ENCODE data around the gene PDZRN3.

PDZRN3 gene

DNA sequence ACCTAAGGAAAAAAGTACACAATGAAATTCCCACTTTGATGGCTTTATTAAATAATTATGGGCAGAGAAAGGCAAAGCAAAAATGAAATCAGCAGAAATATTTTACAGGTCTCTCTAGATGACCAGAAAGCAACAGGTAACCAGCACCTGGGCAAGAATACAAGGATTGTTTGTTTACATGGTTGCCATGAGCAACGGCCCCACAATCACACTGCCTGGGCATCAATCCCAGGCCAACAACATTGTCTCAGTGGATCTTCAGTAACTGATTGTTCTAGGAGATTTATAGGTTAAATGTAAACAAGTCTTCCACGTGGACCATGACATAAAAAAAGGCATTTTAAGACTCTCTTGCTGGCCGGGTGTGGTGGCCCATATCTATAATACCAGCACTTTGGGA, 82.6 kb downstream of the PDZRN3 start:
- Histone ChIP-seq H3K27me3 (ENCODE audit: control insufficient read depth, insufficient read depth, low read length) (no peaks in the 10 kb centered on the region), H3K4me1 (ENCODE audit: control insufficient read depth, insufficient read depth, low read length) (peaks cover 33% of the 10 kb centered on the region), H3K27ac (ENCODE audit: low read depth, low read length) (peak overlapping the region; percentile 10), H3K36me3 (ENCODE audit: control insufficient read depth, insufficient read depth, low read length) (no peaks in the 10 kb centered on the region), H3K9ac (ENCODE audit: low read length) (no peak overlapping the region), H3K4me3 (ENCODE audit: low read length) (no peak overlapping the region)

DNA sequence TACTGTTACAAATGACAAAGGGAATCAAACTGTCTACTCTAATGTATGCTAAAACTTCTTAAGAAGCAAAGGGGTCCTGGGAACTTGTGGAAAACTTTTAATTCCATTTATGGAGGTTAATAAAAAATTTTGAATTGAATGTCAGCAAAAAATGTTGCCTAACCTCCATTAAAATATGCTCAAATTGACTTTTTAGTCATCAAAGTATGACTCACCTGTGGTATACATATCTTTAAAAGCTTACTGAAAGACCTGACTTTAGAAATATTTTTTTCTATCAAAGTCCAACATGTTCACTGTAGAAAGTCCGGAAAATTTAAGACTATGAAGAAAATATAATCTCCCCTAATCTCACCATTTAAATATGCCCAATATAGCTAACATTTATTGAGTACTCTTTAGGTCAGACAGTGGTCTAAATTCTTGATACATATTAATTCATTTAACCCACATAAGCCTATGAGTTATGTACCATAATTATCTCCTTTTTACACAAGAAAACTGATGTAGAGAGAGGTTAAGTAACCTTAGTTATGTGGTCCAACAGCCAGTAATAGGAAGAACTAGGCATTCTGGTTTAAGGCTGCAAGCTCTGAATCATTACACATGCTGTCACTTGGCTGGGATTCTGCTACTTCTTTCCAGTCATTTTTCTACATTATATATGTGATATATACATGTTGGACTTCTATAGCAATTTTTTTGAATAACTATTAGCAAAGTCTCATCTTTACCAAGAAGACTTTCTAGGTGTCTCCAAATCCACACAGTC, 83.6 kb downstream of the PDZRN3 start:
- no peak overlapping the region for H3K4me3 ChIP-seq (ENCODE audit: low read length)
- no peak overlapping the region for H3K27ac ChIP-seq (ENCODE audit: low read depth, low read length)
- H3K36me3 ChIP-seq (ENCODE audit: control insufficient read depth, insufficient read depth, low read length), result no peaks in the 10 kb centered on the region
- peaks cover 38% of the 10 kb centered on the region for H3K4me1 ChIP-seq (ENCODE audit: control insufficient read depth, insufficient read depth, low read length)
- no peaks in the 10 kb centered on the region for H3K27me3 ChIP-seq (ENCODE audit: control insufficient read depth, insufficient read depth, low read length)
- H3K9ac ChIP-seq (ENCODE audit: low read length), result no peak overlapping the region

DNA sequence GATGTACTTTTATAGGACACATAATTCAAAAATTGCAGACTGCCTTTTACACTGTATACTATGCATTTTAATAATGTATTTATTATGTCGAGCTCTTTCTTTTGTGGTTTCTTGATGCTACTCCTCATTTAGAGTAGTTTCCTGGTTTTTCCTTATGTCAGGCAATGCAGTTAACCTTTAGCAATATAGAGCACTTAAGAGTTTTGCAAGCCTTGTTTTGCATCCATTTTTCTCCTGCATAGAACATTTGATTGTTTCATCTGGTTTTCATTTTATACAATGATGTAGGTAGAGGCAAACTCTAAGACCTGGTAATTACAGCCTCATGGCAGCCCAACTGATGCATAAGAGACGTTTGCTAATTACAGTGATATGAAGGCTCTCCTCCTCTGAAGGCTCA, 86.3 kb downstream of the PDZRN3 start:
- Histone ChIP-seq H3K9ac (ENCODE audit: low read length) (no peak overlapping the region), H3K4me3 (ENCODE audit: low read length) (no peak overlapping the region), H3K27me3 (ENCODE audit: control insufficient read depth, insufficient read depth, low read length) (no peaks in the 10 kb centered on the region), H3K4me1 (ENCODE audit: control insufficient read depth, insufficient read depth, low read length) (peaks cover 41% of the 10 kb centered on the region), H3K36me3 (ENCODE audit: control insufficient read depth, insufficient read depth, low read length) (no peaks in the 10 kb centered on the region), H3K27ac (ENCODE audit: low read depth, low read length) (peak overlapping the region; percentile 80)

DNA sequence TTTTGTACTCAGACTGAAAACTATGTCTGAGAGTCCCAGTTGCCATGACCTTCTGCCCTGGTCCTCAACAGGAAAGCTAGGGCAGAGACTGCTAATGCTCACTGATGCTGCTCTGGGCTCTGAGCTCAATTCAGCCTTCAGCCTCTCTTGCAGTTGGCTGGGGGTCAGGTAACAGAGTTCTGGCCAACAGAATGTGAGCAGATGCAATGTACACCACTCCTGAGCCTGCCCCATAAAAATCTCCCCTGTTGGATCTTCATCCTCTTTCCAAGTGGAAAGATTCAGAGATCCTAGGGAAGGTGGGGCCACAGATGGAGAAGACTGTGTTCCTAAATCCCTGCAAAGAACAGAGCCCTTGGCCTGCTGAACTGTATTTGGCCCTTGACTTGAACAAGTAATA, 87.8 kb downstream of the PDZRN3 start:
- Histone ChIP-seq H3K9ac (ENCODE audit: low read length) (no peak overlapping the region), H3K27ac (ENCODE audit: low read depth, low read length) (peak overlapping the region; percentile 80), H3K4me1 (ENCODE audit: control insufficient read depth, insufficient read depth, low read length) (peaks cover 35% of the 10 kb centered on the region), H3K36me3 (ENCODE audit: control insufficient read depth, insufficient read depth, low read length) (no peaks in the 10 kb centered on the region), H3K4me3 (ENCODE audit: low read length) (no peak overlapping the region), H3K27me3 (ENCODE audit: control insufficient read depth, insufficient read depth, low read length) (no peaks in the 10 kb centered on the region)

DNA sequence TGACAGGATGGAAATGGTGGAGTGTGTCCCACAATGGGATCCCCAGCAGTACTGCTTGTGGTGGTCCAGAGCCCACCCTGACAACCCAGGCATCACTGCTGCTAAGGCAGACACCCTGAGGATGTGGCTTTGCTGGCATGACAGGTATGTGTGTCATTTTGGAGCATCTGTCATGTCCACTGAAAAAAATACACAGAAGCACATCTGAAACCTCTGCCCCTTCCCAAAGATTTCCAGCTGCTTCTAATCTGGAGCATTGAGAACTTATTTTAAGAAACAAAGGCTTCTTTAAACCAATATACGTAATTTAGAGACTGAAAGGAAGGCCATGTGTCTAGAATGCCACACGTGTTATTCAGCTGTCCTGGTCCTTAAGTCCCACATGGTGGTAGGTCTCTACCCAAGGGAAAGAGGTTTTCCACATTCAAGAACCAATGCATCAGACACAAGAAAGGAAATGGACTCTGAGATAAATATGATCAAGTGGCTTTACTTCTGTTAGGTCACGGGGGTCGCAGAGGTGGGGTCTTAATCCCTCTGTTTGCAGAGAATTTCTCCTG, 88.3 kb downstream of the PDZRN3 start:
- H3K27me3 ChIP-seq (ENCODE audit: control insufficient read depth, insufficient read depth, low read length), result no peaks in the 10 kb centered on the region
- peaks cover 35% of the 10 kb centered on the region for H3K4me1 ChIP-seq (ENCODE audit: control insufficient read depth, insufficient read depth, low read length)
- peak overlapping the region; percentile 80 for H3K27ac ChIP-seq (ENCODE audit: low read depth, low read length)

DNA sequence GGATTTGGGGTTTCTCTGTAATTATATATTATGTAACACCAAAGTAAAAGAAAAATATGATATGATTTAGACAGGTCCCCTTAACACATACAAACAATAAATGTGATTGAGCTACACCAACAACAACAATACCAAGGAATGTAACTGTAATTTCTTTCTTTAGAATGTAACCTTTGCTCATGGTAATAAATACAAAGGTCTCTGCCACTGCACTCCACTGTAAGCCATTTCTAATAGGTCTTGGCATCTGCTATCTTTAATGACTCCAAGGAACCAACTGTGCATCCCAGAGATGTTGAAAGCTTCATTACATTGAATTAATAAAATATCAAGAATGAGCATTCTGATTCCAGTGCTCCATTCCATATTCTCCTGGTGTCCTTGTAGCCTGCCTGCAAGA, 88.8 kb downstream of the PDZRN3 start:
- Histone ChIP-seq H3K36me3 (ENCODE audit: control insufficient read depth, insufficient read depth, low read length) (no peaks in the 10 kb centered on the region), H3K27ac (ENCODE audit: low read depth, low read length) (peak overlapping the region; percentile 80), H3K9ac (ENCODE audit: low read length) (no peak overlapping the region), H3K4me3 (ENCODE audit: low read length) (no peak overlapping the region), H3K27me3 (ENCODE audit: control insufficient read depth, insufficient read depth, low read length) (no peaks in the 10 kb centered on the region), H3K4me1 (ENCODE audit: control insufficient read depth, insufficient read depth, low read length) (peaks cover 35% of the 10 kb centered on the region)

More for the DNA sequence above, 88.3 kb downstream of the PDZRN3 start:
- Histone ChIP-seq H3K36me3 (ENCODE audit: control insufficient read depth, insufficient read depth, low read length) (no peaks in the 10 kb centered on the region), H3K4me3 (ENCODE audit: low read length) (no peak overlapping the region), H3K9ac (ENCODE audit: low read length) (no peak overlapping the region)

DNA sequence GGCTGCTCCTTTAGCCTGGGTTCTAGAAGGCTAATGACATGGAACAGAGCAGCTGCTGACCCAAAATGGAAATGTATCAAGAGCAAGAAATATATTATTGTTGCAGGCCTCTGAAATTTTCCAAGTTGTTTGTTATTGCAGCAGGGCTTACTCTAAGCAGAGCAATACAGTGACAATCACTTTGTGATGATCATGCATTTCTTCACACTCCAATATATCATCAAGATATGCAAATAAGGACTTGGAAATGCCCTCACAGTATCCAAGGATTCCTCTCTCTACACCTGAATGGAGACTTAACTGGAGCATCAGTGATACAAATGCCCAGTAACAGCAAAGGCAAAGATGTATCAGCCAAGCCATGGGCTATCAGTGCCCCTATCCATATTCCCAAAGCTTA, 89.6 kb downstream of the PDZRN3 start:
- Histone ChIP-seq H3K36me3 (ENCODE audit: control insufficient read depth, insufficient read depth, low read length) (no peaks in the 10 kb centered on the region), H3K9ac (ENCODE audit: low read length) (no peak overlapping the region), H3K27me3 (ENCODE audit: control insufficient read depth, insufficient read depth, low read length) (no peaks in the 10 kb centered on the region), H3K4me1 (ENCODE audit: control insufficient read depth, insufficient read depth, low read length) (peaks cover 32% of the 10 kb centered on the region), H3K4me3 (ENCODE audit: low read length) (no peak overlapping the region), H3K27ac (ENCODE audit: low read depth, low read length) (no peak overlapping the region)

DNA sequence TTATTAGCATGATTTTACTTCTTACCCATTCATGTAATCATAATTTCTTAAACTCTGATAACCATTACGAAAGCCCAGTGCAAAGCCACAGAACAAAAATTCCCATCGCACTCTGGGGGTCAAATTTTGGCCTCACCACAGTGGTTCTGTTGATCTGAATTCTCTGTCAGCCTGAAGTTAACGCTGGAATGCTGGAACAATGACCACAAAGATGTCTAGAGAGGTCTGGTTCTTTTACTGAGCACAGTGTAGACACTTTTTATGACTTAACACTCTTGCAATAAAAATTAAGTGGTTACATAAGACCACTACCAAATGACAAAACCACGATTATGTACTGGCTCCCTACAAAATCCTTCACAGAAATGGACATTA, 94.7 kb downstream of the PDZRN3 start:
- no peak overlapping the region for H3K9ac ChIP-seq (ENCODE audit: low read length)
- no peak overlapping the region for H3K4me3 ChIP-seq (ENCODE audit: low read length)
- peak overlapping the region; percentile 78 for H3K27ac ChIP-seq (ENCODE audit: low read depth, low read length)
- peaks cover 16% of the 10 kb centered on the region for H3K4me1 ChIP-seq (ENCODE audit: control insufficient read depth, insufficient read depth, low read length)
- H3K27me3 ChIP-seq (ENCODE audit: control insufficient read depth, insufficient read depth, low read length), result no peaks in the 10 kb centered on the region
- H3K36me3 ChIP-seq (ENCODE audit: control insufficient read depth, insufficient read depth, low read length), result no peaks in the 10 kb centered on the region

DNA sequence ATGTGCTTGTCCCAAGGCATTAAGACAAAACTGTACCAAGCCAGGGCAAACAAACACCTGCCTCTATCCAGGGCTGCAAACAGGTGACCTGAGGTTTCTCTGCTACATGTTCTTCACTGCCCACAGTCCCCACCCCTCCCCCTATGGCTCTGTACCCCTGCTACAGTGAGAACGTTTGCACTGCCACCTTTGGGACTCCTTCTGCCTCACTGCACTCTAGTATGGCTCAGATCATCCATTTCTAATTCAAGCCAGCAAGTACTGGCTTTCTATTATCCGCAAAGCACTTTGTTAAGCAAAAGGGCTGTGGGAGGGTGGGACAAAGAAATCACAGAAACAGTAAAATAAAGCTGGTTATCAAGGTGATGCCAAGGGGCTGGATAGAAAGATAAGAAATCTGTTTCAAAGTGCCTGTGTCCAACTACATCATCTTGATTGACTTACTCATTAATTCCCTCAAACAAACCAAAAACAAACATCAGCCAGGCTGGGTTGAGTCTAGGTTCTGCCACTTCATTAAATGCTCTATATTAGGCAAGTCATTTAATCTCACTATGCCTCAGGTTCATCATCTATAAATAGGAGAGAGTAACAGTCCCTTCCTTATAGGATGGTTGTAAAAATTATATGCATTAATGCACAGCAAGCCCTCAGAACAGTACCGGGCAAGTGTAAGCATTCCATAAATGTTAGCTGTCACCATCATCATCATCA, 95.3 kb downstream of the PDZRN3 start:
- H3K36me3 ChIP-seq (ENCODE audit: control insufficient read depth, insufficient read depth, low read length), result no peaks in the 10 kb centered on the region
- H3K4me3 ChIP-seq (ENCODE audit: low read length), result no peak overlapping the region
- H3K27ac ChIP-seq (ENCODE audit: low read depth, low read length), result peak overlapping the region; percentile 78
- no peaks in the 10 kb centered on the region for H3K27me3 ChIP-seq (ENCODE audit: control insufficient read depth, insufficient read depth, low read length)
- H3K4me1 ChIP-seq (ENCODE audit: control insufficient read depth, insufficient read depth, low read length), result peaks cover 16% of the 10 kb centered on the region
- H3K9ac ChIP-seq (ENCODE audit: low read length), result no peak overlapping the region

DNA sequence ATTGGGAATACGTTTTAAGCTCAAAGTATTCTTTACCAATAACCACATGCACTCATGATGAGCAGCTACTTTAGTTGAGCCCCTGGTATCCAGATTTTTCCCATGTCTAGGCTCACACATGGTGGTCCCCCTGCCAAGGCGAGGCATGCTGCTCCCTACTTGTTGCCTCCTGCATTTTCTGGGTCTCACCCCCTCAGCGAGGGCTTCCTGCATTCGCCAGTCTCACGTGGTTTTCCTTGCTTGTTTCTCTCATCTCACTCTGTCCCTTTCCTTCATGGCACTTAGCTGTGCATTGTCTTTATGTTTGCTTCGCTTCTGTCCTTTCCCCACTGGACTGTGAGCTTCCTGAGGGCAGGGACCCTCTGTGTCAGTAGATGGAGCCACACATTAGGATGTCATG, 99.2 kb downstream of the PDZRN3 start:
- Histone ChIP-seq H3K36me3 (ENCODE audit: control insufficient read depth, insufficient read depth, low read length) (no peaks in the 10 kb centered on the region), H3K4me3 (ENCODE audit: low read length) (no peak overlapping the region), H3K4me1 (ENCODE audit: control insufficient read depth, insufficient read depth, low read length) (peaks cover 29% of the 10 kb centered on the region), H3K27me3 (ENCODE audit: control insufficient read depth, insufficient read depth, low read length) (no peaks in the 10 kb centered on the region), H3K9ac (ENCODE audit: low read length) (no peak overlapping the region), H3K27ac (ENCODE audit: low read depth, low read length) (peak overlapping the region; percentile 51)

DNA sequence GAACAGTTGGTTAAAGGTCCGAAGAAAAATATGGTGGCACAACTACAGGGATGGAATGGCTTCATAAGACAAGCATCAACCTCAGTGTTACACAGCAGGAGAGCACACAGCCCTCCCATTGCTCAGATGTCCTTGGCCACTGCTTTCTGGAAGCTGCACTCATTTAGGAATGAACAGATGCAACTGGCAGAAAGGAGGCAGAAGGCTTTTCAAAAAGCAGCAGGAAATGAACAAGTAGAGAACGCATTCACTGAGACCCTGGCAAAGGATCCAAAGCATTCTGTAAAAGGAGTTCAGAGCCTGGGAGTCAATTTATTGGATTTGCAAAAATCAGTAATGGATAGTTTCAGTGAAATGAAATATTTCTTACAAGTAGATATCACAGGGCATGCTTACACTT, 101.1 kb downstream of the PDZRN3 start:
- H3K4me3 ChIP-seq (ENCODE audit: low read length), result no peak overlapping the region
- H3K27ac ChIP-seq (ENCODE audit: low read depth, low read length), result peak overlapping the region; percentile 18
- H3K27me3 ChIP-seq (ENCODE audit: control insufficient read depth, insufficient read depth, low read length), result no peaks in the 10 kb centered on the region
- H3K4me1 ChIP-seq (ENCODE audit: control insufficient read depth, insufficient read depth, low read length), result peaks cover 38% of the 10 kb centered on the region
- H3K9ac ChIP-seq (ENCODE audit: low read length), result no peak overlapping the region
- no peaks in the 10 kb centered on the region for H3K36me3 ChIP-seq (ENCODE audit: control insufficient read depth, insufficient read depth, low read length)

DNA sequence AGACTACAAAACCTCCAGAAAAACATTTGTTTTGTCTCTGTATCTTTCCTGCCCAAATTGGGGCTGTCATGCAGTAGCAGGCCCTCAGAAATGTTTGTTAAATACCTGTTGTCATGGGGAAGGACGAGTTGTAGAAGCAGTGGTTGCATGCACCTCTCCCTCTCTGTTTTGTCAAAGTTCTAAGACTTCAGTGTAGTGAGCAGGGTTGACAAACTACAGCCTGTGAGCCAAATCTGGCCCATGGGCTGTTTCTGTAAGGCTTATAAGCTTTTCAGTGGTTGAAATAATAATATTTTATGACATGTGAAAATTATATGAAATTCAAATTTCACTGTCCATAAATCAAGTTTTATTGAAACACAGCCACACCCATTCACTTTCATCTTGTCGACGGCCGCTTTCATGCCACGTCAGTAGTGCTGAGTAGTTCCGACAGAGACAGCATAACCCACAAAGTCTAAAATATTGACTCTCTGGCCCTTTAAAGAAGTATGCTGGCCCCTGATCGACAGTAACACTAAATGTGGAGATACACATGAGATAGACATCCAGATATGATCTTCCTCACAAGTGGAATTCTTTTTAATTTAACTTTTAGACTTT, 102.9 kb downstream of the PDZRN3 start:
- Histone ChIP-seq H3K9ac (ENCODE audit: low read length) (no peak overlapping the region), H3K36me3 (ENCODE audit: control insufficient read depth, insufficient read depth, low read length) (no peaks in the 10 kb centered on the region), H3K4me3 (ENCODE audit: low read length) (peak overlapping the region; percentile 45), H3K4me1 (ENCODE audit: control insufficient read depth, insufficient read depth, low read length) (peaks cover 49% of the 10 kb centered on the region), H3K27me3 (ENCODE audit: control insufficient read depth, insufficient read depth, low read length) (no peaks in the 10 kb centered on the region), H3K27ac (ENCODE audit: low read depth, low read length) (peak overlapping the region; percentile 87)
